ENCODE data around the gene SLC5A2.

SLC5A2 gene

GRCh38 chr16:31458844-31459686 is 23.9 kb upstream of the SLC5A2 start, which contains the start of gene ARMC5:
ARMC5 (plus strand) TSS chr16:31459501; CDS start chr16:31459525, 24 bp downstream.
- in situ Hi-C loops (cut with MboI; ENCODE audit: low sequenced_read_pairs), result loop anchor here (10.0 kb wide), 1 partner anchor 406 kb away; no protein-coding TSS in a partner anchor

DNA sequence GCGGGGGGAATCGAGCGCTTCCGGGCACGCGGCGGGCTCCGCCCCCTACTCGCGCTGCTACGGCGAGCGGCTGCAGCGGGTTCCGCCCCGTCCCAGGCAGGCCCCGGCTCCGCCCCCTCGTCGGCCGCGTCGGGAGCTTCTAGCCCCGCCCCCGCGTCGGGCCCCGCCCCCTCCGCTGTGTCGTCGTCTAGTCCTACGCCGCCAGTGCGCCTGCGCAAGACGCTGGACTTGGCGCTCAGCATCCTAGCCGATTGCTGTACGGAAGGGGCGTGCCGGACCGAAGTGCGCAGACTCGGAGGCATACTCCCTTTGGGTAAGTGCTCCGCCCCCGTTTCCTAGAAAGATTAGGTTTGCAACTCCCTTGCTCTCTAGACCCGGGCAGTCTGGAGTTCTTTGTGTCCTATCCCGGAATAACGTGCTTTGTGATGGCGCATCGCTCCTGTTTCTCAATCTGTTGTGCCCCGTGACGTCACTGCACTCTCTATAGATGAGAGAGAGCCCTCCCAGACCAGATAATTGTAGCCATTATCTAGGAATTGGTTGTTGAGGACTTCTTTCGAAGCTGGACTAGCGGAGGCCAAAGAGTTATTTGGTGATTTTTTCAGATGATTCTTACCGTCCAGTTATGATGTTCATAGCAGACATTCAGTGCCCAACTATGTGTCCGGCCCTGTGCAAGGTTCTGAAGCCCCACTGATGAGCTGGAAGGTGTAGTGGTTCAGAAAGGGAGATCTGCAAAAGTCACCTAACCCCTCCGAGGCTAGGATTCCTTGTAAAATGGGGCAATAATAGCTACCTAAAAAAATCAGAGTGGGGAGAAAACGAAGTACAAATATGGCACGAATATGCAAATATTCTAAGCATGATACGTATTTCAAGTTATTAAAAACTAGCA is 23.0 kb upstream of the SLC5A2 start:
- in situ Hi-C loops (cut with MboI; ENCODE audit: low sequenced_read_pairs), result loop anchor here (10.0 kb wide), 1 partner anchor 405 kb away; no protein-coding TSS in a partner anchor

DNA sequence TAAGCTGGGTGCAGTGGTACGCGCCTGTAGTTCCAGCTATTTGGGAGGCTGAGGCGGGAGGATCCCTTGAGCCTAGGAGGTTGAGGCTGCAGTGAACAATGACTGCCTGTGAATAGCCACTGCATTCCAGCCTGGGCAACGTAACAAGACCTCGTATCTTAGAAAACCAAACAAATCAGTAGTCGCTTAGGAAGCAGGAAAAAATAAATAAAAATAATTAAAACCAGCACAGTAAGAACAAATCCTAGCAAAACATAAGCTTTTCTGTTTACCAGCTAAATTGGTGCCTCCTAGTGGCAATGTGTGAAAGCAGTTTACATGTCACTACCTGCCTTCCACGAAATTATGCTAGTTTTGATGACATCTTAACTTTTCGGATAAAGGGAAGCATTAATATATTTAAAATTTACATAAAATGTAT is 22.3 kb upstream of the SLC5A2 start:
- in situ Hi-C loops (cut with MboI; ENCODE audit: low sequenced_read_pairs), result no loop called here

DNA sequence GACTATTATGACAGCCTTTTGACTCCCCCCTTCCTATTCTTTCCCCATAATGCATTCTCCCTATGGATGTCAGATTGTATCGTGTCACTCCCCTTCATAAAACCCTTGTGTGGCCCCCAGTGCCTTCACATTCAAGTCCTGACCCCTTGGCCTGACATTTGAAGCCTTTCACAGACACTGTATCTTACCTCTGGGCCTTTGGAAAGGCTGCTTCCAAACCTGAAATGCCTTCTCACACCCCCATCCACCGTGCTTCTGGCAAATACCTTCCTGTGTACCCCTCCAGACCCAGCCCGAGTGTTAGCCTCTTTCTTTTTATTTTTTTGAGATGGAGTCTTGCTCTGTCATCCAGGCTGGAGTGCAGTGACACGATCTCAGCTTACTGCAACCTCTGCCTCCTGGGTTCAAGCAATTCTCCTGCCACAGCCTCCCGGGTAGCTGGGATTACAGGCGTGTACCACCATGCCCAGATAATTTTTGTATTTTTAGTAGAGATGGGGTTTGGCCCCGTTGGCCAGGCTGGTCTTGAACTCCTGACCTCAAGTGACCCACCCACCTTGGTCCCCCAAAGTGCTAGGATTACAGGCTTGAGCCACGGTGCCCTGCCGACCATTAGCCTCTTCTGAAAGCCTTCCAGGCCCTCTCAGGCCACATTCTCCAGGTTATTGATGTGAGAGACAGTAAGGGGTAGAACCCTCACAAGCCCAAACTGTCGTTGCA is 21.6 kb upstream of the SLC5A2 start:
- in situ Hi-C loops (cut with MboI; ENCODE audit: low sequenced_read_pairs), result no loop called here

GRCh38 chr16:31461921-31462804 is 20.8 kb upstream of the SLC5A2 start:
- in situ Hi-C loops (cut with MboI; ENCODE audit: low sequenced_read_pairs), result no loop called here

- in situ Hi-C loops (cut with MboI; ENCODE audit: low sequenced_read_pairs), result no loop called here
These were observed 18.6 kb upstream of the SLC5A2 start for GRCh38 chr16:31464348-31464769.

DNA sequence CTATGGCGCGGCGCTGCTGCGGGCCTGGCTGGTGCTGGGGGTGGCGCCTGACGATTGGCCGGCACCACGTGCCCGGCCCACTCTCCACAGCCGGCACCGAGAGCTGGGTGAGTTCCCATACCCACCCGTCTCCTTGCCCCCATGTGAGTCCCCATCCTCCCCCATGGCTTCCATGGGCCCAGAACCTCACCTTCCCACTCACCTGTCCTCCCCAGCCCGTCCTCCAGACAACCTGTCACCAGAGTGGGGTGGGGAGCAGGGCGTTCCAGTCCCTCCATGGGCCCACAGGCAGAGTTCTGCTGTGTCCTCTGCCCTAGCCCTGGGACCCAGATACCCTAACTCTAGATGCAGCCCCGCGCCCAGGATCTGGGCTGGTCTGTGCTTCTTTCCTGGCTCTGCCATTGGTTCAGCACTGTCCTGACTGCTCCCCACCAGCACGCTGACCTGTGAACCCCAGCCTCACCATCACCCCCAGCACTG is 18.1 kb upstream of the SLC5A2 start:
- in situ Hi-C loops (cut with MboI; ENCODE audit: low sequenced_read_pairs), result no loop called here

DNA sequence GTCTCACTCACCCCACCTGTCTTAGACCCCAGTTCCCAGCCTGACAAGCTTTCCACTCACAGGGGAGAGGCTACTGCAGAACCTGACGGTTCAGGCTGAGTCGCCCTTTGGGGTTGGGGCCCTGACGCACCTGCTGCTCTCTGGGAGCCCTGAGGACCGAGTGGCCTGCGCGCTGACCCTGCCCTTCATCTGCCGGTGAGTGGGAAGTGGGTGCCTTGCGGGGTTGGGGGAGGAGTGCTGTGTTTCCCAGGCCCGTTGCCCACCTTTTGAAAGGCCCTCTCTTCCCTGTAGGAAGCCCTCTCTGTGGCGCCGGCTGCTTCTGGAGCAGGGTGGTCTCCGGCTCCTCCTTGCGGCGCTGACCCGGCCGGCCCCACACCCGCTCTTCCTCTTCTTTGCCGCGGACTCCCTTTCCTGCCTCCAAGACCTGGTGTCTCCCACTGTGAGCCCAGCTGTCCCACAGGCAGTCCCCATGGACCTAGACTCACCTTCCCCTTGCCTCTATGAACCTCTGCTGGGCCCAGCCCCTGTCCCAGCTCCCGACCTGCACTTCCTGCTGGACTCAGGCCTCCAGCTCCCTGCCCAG is 17.0 kb upstream of the SLC5A2 start:
- in situ Hi-C loops (cut with MboI; ENCODE audit: low sequenced_read_pairs), result no loop called here

- in situ Hi-C loops (cut with MboI; ENCODE audit: low sequenced_read_pairs), result no loop called here
These were observed 16.5 kb upstream of the SLC5A2 start for GRCh38 chr16:31466381-31466841.

- in situ Hi-C loops (cut with MboI; ENCODE audit: low sequenced_read_pairs), result no loop called here
These were observed 15.7 kb upstream of the SLC5A2 start for GRCh38 chr16:31467151-31467773.

GRCh38 chr16:31467858-31468257 is 15.1 kb upstream of the SLC5A2 start:
- in situ Hi-C loops (cut with MboI; ENCODE audit: low sequenced_read_pairs), result no loop called here

DNA sequence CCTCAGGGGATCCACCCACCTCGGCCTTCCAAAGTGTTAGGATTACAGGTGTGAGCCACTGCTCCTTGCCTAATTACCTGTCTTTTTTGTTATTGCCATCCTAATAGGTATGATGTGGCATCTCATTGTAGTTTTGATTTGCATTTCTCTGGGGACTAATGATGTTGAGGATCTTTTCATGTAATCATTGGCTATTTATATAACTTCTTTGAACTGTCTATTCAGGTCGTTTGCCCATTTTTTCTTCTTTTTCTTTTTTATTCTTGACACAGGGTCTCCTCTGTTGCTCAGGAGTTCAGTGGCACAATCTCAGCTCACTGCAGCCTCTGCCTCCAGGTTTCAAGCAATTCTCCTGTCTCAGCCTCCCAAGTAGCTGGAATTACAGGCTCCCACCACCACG is 12.3 kb upstream of the SLC5A2 start:
- in situ Hi-C loops (cut with MboI; ENCODE audit: low sequenced_read_pairs), result no loop called here

DNA sequence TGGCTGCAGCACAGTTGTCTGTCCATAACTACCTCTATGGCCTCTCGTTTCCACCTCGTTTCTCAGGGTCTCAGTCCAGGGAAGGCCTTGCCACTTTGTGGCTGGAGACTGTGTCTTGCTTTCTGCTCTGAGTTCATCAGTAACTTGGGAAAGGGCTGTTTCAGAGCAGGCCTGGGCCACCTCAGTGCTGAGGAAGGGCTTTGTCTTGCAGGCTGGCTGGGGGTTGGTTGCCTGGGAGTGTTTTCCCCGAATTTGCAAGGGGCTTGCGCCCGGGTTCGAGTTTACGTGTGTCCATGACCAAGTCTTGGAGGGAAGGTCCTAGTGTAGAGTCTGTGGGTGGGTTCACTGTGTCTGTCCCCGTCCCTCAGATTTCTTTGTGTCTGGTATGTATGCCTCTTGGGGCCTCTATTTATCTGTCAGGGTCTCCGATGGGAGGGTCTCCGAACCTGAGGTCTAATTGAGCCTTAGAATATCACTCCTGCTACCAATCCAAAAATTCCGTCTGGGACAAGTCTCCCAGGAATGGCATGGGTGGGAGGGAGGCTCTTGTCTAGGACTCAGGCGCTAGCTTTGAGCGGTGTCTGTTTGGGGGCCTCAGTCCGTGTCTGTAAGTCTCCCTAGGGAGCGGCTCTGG is 11.6 kb upstream of the SLC5A2 start:
- in situ Hi-C loops (cut with MboI; ENCODE audit: low sequenced_read_pairs), result no loop called here

DNA sequence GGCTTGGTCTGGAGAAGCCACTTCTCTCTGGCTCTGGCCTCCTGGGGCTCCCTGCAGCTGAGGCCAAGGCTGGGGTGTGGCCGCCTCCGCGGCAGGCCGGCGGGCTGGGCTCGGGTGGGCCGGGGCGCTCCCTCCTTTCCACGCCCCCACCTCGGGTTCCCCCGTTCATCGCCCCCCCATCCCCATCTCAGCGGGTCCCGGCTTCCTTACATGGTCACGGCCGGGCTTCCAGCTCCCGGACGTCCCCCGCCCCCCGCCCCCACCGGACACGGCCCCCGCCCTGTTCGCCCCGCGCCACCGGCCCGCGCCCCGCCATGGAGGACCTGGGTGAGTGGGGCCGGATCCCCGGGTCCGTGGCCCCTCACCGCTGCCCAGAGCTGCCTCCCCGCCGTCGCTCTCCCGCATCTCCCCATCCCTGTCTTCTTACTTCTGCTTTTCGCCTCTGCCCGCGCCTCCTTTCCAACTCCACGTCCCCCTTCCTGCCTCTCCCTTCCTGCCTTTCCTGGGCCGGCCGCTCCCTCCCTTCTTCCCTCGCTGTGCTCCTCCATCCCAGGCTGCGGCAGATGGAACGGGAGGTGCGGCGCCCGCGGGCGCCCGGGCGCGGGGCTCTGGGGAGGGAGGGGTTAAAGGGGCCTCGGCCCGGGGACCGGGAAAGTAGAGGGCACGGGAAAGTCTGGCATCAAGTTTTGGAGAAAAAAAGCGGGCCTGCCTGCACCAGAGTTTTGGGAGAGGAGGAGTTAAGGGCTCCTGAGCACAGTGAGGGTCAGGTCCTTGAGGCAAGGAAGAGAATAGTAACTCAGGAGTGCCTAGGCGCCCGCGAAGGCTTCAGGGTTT is 10.8 kb upstream of the SLC5A2 start, which contains the start of gene TGFB1I1:
Gene TGFB1I1 (plus strand): TSS at position 278 of the 834 bp plus-strand sequence. CDS start 37 bp downstream, at position 315.
- in situ Hi-C loops (cut with MboI; ENCODE audit: low sequenced_read_pairs), result no loop called here

GRCh38 chr16:31472709-31473203 is 10.2 kb upstream of the SLC5A2 start:
- in situ Hi-C loops (cut with MboI; ENCODE audit: low sequenced_read_pairs), result no loop called here

GRCh38 chr16:31473264-31473984 is 9.5 kb upstream of the SLC5A2 start:
- in situ Hi-C loops (cut with MboI; ENCODE audit: low sequenced_read_pairs), result no loop called here

All from HL-60/S4 (cell line).